Measurements from ENCODE around the gene SLC8B1.

The SLC8B1 gene

GRCh38 chr12:113310489-113310888 lies 24.4 kb downstream of the SLC8B1 start:
- TF ChIP-seq CTCF (conservative IDR thresholded peaks at IDR 0.05; ENCODE audit: low read depth, low read length), result no peak
- H3K4me3 ChIP-seq (ENCODE audit: low read length), result no peak overlapping the region
- DNase-seq (ENCODE audit: low read depth), result no peak

- no peak for TF ChIP-seq CTCF (conservative IDR thresholded peaks at IDR 0.05; ENCODE audit: low read depth, low read length)
- H3K4me3 ChIP-seq (ENCODE audit: low read length), result no peak overlapping the region
- DNase-seq (ENCODE audit: low read depth), result no peak
Measured at GRCh38 chr12:113306382-113306781, 28.5 kb downstream of the SLC8B1 start.

- DNase-seq (ENCODE audit: low read depth), result no peak
- H3K4me3 ChIP-seq (ENCODE audit: low read length), result no peak overlapping the region
- no peak for TF ChIP-seq CTCF (conservative IDR thresholded peaks at IDR 0.05; ENCODE audit: low read depth, low read length)
Measured at GRCh38 chr12:113305281-113305856, 29.5 kb downstream of the SLC8B1 start.

- peak; percentile 49 for DNase-seq (ENCODE audit: low read depth)
- no peak overlapping the region for H3K4me3 ChIP-seq (ENCODE audit: low read length)
- TF ChIP-seq CTCF (conservative IDR thresholded peaks at IDR 0.05; ENCODE audit: low read depth, low read length), result no peak
Measured at GRCh38 chr12:113302886-113303640, 31.8 kb downstream of the SLC8B1 start.

GRCh38 chr12:113302466-113302865 lies 32.4 kb downstream of the SLC8B1 start:
- no peak for DNase-seq (ENCODE audit: low read depth)
- TF ChIP-seq CTCF (conservative IDR thresholded peaks at IDR 0.05; ENCODE audit: low read depth, low read length), result no peak
- no peak overlapping the region for H3K4me3 ChIP-seq (ENCODE audit: low read length)

- TF ChIP-seq CTCF (conservative IDR thresholded peaks at IDR 0.05; ENCODE audit: low read depth, low read length), result no peak
- no peak overlapping the region for H3K4me3 ChIP-seq (ENCODE audit: low read length)
- no peak for DNase-seq (ENCODE audit: low read depth)
Measured at GRCh38 chr12:113301811-113302210, 33.1 kb downstream of the SLC8B1 start.

Data from retinal pigment epithelial cell (primary cell).